ENCODE measurements around the gene DUSP6.

DUSP6 gene

DNA sequence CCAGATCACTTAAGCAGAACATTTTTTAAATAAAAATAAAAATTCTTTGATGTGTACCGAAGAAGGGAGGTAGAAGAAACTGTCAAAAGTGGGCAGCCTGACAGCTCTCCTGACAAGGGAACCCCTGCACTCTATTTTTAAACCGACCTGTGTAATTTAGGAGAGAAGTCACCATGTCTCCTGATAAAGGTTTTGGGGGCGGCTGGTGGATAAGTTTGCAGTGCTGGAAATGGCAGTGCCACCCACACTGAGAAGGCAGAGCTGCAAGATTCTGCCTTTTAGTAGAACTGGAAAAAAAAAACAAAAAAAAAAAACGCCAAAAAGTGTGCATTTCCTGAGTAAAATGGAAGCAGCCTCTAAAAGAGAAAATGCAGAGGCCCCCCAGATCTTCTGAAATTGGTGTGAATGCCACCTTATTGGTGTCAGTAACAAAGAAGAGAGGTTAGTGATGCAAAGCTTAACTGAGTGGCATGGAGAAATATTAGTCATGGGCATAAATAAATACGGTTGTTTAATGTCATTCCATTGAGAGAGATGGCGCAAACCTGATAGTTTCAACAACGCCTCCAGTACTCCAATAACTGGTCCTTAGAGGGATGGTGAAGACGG, 24.7 kb downstream of the DUSP6 start:
- no peak for DNase-seq

DNA sequence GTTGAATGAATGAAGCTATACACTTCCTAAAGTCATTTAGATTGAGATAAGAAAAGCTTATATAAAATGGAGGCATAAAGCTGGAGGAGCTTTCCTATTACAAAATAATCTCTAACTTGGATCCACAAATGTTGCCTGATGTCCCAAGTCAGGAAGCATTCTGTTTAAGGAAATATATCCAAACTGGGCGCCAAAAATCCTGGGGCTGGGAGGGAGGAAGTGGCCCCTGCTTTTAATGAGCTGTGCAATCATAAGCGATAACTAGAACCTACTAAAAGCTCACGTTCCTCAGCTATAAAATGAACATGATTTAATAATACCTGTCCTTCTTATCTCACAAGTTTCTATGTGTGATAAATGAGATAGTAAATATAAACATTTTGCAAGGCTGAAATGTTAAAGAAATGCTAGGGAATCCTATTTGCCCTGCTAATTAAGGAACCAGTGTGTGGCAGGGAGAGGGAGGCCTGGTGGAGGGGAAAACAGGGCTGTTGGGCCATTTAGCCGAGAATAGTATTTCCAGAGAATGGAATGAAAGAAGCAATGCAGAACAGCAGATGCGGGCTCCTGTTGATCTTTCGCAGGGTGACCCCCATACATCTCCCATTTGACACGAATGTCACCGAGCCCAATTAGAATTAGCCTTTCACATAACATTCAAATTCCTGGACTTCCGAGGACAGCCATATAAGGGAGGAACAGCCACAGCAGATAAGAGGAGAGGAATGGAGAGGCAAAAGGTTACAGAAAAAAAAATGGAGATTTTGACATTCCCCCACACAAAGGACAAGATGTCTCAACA, 25.9 kb downstream of the DUSP6 start:
- DNase-seq, result no peak

DNA sequence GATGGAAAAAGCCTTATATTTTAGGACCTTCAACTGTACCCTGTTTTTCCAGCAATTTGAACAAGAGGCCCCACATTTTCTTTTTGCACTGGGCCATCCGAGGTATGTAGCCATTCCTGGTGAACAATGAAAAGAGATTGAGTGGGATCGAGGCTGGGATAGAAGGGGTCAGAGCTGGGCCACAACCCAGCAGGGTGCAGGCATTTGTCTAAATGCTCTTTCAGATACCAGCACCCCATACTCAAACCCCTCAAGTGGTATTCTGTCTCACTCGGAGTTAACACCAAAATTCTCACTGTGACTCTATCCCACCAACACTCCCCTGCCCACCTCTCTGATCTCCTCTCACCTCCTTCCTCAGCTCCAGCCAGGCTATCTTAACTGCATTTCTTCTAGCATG, 26.8 kb downstream of the DUSP6 start:
- DNase-seq, result no peak

DNA sequence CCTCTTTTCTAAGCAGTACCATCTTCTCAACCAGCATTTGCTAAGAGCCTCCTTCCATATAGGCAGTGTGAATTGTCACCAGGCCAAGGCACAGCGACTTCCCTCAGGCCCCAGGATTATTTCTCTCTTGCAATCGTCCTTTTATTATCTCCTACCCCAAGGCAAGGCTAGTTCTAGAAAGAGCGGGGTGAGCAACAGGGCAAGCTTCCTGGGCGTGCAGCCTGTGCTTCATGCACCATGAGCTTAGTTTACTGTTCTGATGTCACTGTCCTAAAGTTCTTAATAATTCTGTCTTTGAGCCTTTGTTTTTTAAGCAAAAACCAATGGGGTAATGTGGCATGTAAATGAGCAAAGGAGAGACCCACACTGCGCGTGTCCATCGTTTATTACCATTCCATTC, 27.9 kb downstream of the DUSP6 start:
- no peak for DNase-seq

DNA sequence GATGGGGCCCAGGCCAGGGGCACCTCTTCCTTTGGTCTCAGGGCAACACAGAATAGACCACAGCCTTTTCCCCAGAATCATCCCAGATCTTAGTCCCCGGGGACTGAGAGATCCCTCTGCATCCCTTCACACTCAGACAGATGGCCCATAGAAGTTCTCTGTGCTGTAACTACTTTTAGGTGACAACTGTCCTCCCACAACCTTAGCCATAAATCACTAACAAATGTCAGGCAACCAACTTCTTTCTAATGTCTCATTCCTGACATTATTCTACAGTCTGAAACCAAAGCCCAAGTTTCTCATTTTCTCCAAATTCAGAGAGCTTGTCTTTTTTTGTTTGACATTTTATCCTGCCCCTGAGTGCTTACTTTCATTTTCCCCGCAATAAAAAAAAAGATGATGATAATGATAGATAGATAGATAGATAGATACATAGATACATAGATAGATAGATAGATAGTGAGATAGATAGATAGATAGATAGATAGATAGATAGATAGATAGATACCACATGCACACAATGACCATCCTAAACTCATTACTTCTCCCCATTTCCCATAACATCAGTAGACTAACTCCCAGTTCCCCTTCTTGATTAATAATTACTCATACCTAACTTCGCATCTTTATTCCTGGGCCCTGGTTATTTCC, 28.6 kb downstream of the DUSP6 start:
- no peak for DNase-seq

DNA sequence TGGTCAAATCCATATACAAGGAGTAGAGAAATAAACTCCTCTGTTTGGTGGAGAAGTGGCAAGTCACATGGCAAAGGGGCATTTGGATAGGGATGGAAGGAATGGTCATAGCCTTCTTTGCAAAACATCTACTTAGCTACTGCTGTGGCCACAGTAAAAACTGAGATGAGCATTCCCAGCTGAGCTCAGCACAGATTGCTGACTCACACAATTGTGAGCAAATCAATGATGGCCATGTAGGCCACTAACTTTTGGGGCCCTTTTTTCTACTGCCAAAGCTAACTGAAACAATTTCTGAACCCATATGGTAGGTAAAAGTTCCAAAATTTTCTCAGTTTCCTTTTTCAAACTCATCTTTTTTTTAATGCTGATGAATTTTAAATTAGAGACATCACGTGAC, 31.6 kb downstream of the DUSP6 start:
- no peak for DNase-seq

DNA sequence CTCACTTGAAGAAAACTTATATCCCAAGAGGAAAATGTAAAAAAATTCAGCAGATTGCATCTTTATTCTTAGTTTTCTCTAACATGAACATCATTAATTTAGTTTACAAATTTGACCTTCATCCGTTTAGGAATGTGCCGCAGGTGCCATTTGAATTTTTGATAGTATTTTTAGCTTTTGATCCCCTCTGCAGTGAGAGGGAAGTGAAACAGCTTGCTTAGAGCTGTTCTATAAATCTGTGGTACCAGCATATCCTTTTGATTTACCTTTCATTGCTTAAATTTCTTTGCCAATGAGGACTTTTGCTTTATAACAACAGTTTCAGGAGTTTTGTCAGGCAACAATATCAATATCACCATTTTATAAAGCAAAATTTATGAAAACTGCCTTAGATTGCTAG, 32.7 kb downstream of the DUSP6 start:
- DNase-seq, result no peak

DNA sequence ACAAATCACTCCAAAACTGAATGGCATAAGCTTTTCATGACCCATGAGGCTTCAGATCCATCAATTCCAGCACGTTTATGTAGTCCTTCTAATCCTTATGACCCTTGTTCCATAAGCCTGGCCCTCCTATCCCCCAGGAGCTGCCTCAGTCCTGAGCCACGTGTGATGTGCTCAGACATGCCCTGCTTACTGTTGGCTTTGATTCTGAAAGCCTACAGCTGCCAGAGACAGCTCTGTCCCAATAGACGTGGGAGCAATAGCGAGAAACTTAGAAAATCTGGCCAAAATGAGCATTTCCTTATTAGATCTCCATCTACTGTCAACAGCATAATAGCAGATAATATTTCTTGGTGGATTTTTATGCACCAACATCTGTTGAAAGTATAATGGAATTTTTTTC, 33.2 kb downstream of the DUSP6 start:
- no peak for DNase-seq

DNA sequence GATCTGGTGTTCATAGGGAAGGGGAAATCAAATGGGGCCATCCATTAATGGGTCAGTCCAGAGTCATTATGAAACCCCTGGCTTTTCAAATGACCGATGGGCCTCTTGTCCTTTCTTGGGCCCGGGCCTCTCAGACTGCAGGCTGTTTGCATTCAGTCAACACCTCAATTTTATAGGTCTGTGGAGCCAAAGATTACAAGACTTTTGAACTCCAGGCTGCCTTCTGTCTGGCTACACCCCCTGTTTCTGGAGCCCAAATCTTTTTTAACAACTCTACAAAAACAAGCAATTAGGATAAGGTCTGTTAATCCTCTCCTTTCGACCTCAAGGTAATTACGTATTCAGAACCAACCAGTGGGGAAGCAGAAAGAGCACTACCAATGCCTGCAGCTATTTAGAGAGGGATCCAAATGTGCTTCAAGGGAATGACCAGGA, 35.6 kb downstream of the DUSP6 start:
- no peak for DNase-seq

DNA sequence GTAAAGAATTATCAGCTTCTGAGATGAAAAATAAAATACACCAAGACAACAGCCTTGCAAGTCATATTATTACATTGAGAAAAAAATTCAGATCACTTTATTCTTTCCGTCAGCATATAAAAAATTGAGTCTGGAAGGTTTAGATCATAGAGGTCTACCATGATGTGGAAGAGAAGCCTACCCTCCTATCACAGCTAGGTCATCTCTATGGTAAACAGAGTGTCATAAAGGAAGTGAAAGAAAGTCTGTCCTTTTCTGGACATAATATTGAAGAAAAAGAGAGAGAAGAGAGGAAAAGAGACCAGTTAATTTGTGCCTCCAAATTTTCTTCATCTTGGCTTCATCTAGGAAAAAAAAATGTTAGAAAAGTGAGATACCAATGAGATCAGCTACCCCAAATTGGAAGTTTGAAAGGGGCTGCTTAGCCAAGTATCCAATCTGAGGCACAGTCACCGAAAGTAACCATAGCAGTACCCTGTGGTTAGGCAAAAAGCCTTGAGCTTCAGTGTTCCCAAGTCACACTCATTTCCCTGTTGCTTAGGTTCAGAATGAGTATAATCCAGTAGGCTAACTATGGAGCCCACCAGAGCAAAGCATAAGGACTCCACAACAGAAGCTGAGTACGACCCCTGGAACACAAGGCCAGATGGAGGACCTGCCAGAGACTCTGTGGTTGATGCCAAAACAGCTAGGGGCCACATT, 38.1 kb downstream of the DUSP6 start:
- no peak for DNase-seq

DNA sequence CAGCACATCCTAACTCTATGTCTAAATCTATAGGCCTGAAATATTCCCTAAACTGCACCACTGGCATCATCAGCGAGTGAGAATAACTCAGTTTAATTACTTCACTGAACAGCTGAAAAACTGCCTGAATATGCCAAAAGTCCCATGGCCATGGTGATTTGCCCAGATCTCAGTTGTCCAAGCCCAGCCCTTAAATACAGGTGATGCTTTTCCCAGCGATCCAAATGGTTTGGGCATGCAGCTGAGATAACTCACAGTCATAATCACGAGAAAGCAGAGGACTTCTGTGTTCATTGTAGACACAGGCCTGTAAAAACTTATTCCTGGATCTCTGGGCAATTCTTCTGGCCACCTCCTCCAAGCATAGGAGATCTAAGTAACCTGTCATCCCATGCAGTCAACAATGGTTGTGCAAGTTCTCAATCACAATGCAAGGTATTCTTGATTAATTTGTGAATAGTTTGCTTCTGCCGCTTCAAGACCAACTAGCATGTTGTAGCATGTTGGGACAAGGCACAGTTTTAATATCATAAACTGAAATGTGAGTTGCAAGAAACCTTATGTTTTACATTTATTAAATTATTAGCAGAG, 40.5 kb downstream of the DUSP6 start:
- DNase-seq, result no peak

DNA sequence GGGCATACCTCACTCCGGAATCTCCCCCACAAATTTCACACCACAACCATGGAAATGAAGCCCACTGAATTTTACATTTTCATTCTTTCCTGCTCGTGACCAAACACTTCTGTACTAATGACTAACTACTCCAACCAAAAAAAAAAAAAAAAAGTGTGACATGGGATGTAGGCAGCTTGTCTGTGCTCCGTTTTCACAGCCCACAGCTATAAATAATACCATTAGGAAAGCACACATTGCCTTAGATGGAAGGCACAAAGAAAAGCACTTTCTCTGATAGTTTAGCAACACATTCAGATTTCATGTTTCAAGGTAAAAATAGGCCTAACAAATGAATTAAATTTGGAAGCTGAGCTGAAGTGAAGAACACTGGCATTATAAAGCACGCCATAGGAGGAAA, 42.5 kb downstream of the DUSP6 start:
- DNase-seq, result no peak

DNA sequence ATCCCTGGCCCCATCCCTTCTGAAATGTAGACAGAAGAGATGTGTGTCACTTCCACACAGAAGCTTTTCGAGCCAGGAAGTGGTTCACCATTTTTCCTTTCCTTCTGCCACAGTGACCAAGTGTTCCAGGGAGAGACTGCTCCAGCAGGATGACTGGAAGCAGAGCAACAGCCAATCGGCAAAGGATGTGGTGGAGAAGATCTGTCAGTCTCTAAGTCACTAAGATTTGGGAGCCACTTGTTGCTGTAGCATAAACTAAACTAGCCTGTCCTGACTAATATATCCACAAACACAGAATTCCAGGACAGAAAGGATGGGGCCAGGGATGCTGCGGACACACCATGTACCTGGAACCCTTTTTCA, 42.9 kb downstream of the DUSP6 start:
- no peak for DNase-seq

DNA sequence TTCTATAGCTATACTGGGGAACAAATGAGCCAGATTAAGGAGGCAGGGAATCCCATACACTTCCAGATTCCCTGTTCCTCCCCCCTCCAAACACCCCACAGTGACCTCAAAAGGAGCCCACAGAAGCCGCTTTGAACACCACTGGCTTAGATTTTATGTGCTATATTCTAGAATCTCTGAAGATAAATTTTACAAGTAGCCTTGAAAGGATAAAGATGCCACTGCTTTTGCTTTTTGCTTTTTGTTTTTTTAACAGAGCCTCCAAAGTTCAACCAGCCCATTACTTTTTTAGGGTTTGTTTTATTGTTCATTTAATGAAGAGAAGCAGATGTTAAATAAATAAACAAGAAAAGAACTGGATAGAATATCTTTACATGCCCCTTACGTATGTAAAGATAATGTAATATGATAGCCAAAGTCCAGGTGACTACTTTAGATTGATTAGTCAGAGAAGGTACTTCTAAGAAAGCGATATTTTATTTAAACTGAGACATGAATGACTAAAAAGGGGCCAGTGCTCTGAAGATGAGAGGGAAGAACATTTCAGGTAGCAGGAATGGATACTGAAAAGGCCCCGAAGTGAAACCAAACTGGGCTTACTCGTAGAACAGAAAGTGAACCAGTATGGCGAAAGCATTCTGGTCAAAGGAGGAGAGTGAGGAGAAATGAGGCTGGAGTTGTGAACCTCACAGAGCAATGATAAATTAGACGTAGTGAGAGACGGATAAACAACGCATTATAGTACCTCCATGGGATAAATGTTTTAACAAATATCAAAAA, 44.6 kb downstream of the DUSP6 start:
- DNase-seq, result no peak

DNA sequence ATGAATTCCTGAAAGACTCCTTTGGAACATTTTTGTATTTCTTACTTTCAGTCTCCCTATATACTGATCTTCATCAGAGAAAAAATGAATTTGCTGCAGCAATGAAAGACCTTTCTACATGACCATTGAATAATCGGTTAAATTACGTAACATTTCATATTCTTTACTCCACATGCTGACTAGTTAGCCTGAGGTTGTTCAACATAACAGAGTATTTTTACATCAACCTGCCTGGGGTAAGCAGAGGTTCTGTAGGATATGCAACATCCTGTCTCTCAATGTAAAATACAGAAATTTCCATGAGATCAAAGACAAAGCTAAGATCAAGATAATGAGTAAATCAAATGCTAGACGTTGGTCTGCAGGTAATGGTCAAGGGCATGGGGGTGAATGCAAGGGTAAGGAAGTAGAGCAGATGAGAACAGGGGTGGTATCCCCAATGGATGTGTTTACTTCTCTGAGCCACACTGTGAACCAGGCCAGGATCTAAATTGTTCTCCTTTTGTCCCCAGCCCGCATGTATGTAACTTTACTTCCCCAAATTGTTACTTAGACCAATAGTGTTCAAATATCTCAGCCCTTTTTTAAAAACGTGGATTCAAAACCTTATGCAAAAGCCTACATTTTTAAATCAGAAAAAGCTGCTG, 45.4 kb downstream of the DUSP6 start:
- no peak for DNase-seq

DNA sequence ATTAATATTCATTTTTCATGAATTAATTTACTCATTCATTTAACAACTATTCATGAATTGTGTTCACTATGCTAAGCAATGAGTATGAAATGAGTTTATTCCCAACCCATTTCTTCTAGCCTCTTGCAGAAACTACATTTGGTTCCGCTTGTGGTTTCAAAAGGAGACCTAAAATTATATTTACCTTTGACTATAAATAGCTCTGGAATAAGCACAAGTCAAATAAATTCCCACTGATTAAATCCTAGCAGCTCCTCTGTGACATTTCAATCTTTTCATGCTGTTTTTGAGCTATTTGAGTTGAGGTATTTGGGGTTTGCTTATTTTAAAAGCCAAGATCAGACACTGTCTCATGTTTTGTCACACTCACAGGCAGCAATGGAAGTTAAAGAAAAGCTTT, 46.9 kb downstream of the DUSP6 start:
- DNase-seq, result no peak

DNA sequence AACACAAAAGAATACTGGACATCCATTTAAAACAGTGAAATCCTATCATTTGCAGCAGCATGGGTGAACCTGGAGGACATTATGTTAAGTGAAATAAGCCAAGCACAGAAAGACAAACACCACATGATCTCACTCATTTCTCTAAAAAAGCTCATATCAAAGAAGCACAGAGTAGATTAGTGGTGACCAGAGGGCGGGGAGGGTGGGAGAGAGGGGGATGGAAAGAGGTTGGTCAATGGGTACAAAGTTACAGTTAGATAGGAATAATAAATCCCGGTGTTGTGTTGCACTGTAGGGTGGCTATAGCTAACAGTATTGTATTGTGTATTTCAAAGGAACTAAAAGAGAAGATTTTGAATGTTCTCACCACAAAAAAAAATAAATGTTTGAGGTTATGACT, 52.4 kb downstream of the DUSP6 start:
- no peak for DNase-seq

DNA sequence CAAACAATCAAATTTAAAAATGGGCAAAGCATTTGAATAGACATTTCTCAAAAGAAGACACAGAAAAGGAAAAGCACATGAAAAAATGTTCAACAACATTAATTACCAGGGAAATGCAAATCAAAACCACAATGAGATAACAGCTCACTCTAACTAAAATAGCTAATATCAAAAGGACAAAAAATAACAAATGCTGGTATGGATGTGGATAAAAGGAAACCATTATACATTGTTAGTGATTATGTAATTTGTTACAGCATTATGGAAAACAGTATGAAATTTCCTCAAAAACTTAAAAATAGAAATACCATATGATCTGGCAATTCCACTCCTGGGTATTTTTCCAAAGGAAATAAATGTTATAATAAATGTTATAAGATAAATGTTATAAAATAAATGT, 52.9 kb downstream of the DUSP6 start:
- no peak for DNase-seq
